Muscle layer of duodenum (tissue), 2 donors: ENCODE data around the gene RETN.
"Not testable (repeated sequence)": the region's sequence is repeated elsewhere in the genome, so short reads cannot be mapped to it uniquely, and the experiment has no call there.

Source experiments
- H3K27ac ChIP-seq: one replicate; pipeline ENCODE4 v1.7.0; 2013; ENCODE audit warnings: mild to moderate bottlenecking, low read length
- H3K27me3 ChIP-seq: one replicate; pipeline ENCODE4 v1.7.0; 2013; ENCODE audit warnings: low read depth, mild to moderate bottlenecking, control low read depth, low read length
- H3K36me3 ChIP-seq, 2 donors: one replicate each; pipeline ENCODE4 v1.7.0; 2013; ENCODE audit warnings: low read length in 2 of 2, control low read depth in 1 of 2, mild to moderate bottlenecking in 1 of 2; ENCODE audit not compliant: insufficient read depth in 2 of 2, control insufficient read depth in 1 of 2
- H3K4me1 ChIP-seq, 2 donors: one replicate each; pipeline ENCODE4 v1.7.0; 2013; ENCODE audit warnings: low read length in 2 of 2, mild to moderate bottlenecking in 2 of 2, control low read depth in 1 of 2, moderate library complexity in 1 of 2; ENCODE audit not compliant: insufficient read depth in 2 of 2, control insufficient read depth in 1 of 2
- H3K4me3 ChIP-seq, 2 donors: one replicate each; pipeline ENCODE4 v1.7.0; 2013; ENCODE audit warnings: low read length in 2 of 2, low read depth in 1 of 2, mild to moderate bottlenecking in 1 of 2
- H3K9me3 ChIP-seq, 2 donors: one replicate each; pipeline ENCODE4 v1.7.0; 2013; ENCODE audit warnings: low read length in 2 of 2, control low read depth in 1 of 2, mild to moderate bottlenecking in 1 of 2; ENCODE audit not compliant: control insufficient read depth in 1 of 2
- donor health status: healthy.

The RETN gene

GRCh38 chr19:7640803-7641202 is 28.0 kb upstream of the RETN start:
- no peaks in the 10 kb centered on the region for H3K9me3 ChIP-seq
- peaks cover 4% of the 10 kb centered on the region for H3K27me3 ChIP-seq
- peaks cover 0 to 4% of the 10 kb centered on the region in 2 donors for H3K4me1 ChIP-seq
- H3K4me3 ChIP-seq: no peak overlapping the region
- no peaks in the 10 kb centered on the region for H3K36me3 ChIP-seq
- no peak overlapping the region for H3K27ac ChIP-seq

GRCh38 chr19:7641290-7642276 is 27.3 kb upstream of the RETN start:
- peaks cover 0 to 4% of the 10 kb centered on the region in 2 donors for H3K4me1 ChIP-seq
- H3K36me3 ChIP-seq: no peaks in the 10 kb centered on the region
- H3K4me3 ChIP-seq: no peak overlapping the region
- H3K9me3 ChIP-seq: no peaks in the 10 kb centered on the region
- H3K27me3 ChIP-seq: peaks cover 4% of the 10 kb centered on the region
- no peak overlapping the region for H3K27ac ChIP-seq

- no peak overlapping the region for H3K27ac ChIP-seq
- H3K36me3 ChIP-seq: no peaks in the 10 kb centered on the region
- H3K27me3 ChIP-seq: peaks cover 4% of the 10 kb centered on the region
- H3K9me3 ChIP-seq: no peaks in the 10 kb centered on the region
- no peak overlapping the region for H3K4me3 ChIP-seq
- H3K4me1 ChIP-seq: no peaks in the 10 kb centered on the region
These were observed 26.4 kb upstream of the RETN start for GRCh38 chr19:7642295-7643030.

GRCh38 chr19:7643031-7643415 is 25.8 kb upstream of the RETN start:
- Histone ChIP-seq H3K9me3 (no peaks in the 10 kb centered on the region), H3K4me1 (no peaks in the 10 kb centered on the region), H3K4me3 (no peak overlapping the region), H3K36me3 (no peaks in the 10 kb centered on the region), H3K27me3 (peaks cover 4% of the 10 kb centered on the region), H3K27ac (no peak overlapping the region)

GRCh38 chr19:7643629-7644549 is 25.0 kb upstream of the RETN start:
- not testable (repeated sequence) for H3K4me1 ChIP-seq, H3K27ac ChIP-seq, H3K27me3 ChIP-seq, H3K36me3 ChIP-seq, H3K9me3 ChIP-seq, H3K4me3 ChIP-seq

GRCh38 chr19:7644550-7644877 is 24.3 kb upstream of the RETN start:
- Histone ChIP-seq H3K9me3 (no peaks in the 10 kb centered on the region), H3K36me3 (no peaks in the 10 kb centered on the region), H3K4me1 (no peaks in the 10 kb centered on the region), H3K27me3 (peaks cover 4% of the 10 kb centered on the region), H3K4me3 (no peak overlapping the region), H3K27ac (no peak overlapping the region)

- H3K27ac ChIP-seq: no peak overlapping the region
- peaks cover 4% of the 10 kb centered on the region for H3K27me3 ChIP-seq
- H3K4me1 ChIP-seq: no peaks in the 10 kb centered on the region
- no peak overlapping the region for H3K4me3 ChIP-seq
- H3K9me3 ChIP-seq: no peaks in the 10 kb centered on the region
- no peaks in the 10 kb centered on the region for H3K36me3 ChIP-seq
These were observed 23.7 kb upstream of the RETN start for GRCh38 chr19:7645163-7645562.

- H3K4me3 ChIP-seq: no peak overlapping the region
- no peaks in the 10 kb centered on the region for H3K36me3 ChIP-seq
These were observed 23.0 kb upstream of the RETN start for GRCh38 chr19:7645656-7646425.

GRCh38 chr19:7646426-7646700 is 22.5 kb upstream of the RETN start:
- H3K27me3 ChIP-seq: peaks cover 4% of the 10 kb centered on the region
- no peaks in the 10 kb centered on the region for H3K36me3 ChIP-seq
- no peak overlapping the region for H3K4me3 ChIP-seq
- no peaks in the 10 kb centered on the region for H3K9me3 ChIP-seq
- no peaks in the 10 kb centered on the region for H3K4me1 ChIP-seq
- H3K27ac ChIP-seq: no peak overlapping the region

More at GRCh38 chr19:7645656-7646425, 23.0 kb upstream of the RETN start:
- H3K4me1 ChIP-seq: no peaks in the 10 kb centered on the region
- peaks cover 4% of the 10 kb centered on the region for H3K27me3 ChIP-seq
- no peak overlapping the region for H3K27ac ChIP-seq
- H3K9me3 ChIP-seq: no peaks in the 10 kb centered on the region

GRCh38 chr19:7647156-7647555 is 21.7 kb upstream of the RETN start:
- H3K27me3 ChIP-seq: peaks cover 4% of the 10 kb centered on the region
- H3K4me1 ChIP-seq: no peaks in the 10 kb centered on the region
- H3K9me3 ChIP-seq: no peaks in the 10 kb centered on the region
- H3K36me3 ChIP-seq: no peaks in the 10 kb centered on the region
- H3K27ac ChIP-seq: no peak overlapping the region
- no peak overlapping the region for H3K4me3 ChIP-seq
